ENCODE results near the gene SMAGP. TPM values are rescaled to one million over a fixed set of nuclear protein-coding genes. Genes with fewer than 3 reads are reported as not detected.

The SMAGP gene
- total and polyA plus RNA-seq, 2 of the 13 experiments (the other 11 are each of a cell fraction or from before 2014, with no cell fraction given), result 9.2 TPM

GRCh38 chr12:51238510-51239334 lies 31.5 kb downstream of the SMAGP start, which contains the start of gene DAZAP2 (continued):
- peak; percentile 79 for TF ChIP-seq ZGPAT (CRISPR knock-in tag; IDR thresholded peaks at IDR 0.05)
- peak; percentile 55; the same call in 1 of the 2 replicates for TF ChIP-seq ZNF788 (CRISPR knock-in tag; IDR thresholded peaks at IDR 0.05; ENCODE audit: borderline replicate concordance)
- no peak for TF ChIP-seq NR2F1 (CRISPR knock-in tag; IDR thresholded peaks at IDR 0.05)
- TF ChIP-seq, protein P1, sequence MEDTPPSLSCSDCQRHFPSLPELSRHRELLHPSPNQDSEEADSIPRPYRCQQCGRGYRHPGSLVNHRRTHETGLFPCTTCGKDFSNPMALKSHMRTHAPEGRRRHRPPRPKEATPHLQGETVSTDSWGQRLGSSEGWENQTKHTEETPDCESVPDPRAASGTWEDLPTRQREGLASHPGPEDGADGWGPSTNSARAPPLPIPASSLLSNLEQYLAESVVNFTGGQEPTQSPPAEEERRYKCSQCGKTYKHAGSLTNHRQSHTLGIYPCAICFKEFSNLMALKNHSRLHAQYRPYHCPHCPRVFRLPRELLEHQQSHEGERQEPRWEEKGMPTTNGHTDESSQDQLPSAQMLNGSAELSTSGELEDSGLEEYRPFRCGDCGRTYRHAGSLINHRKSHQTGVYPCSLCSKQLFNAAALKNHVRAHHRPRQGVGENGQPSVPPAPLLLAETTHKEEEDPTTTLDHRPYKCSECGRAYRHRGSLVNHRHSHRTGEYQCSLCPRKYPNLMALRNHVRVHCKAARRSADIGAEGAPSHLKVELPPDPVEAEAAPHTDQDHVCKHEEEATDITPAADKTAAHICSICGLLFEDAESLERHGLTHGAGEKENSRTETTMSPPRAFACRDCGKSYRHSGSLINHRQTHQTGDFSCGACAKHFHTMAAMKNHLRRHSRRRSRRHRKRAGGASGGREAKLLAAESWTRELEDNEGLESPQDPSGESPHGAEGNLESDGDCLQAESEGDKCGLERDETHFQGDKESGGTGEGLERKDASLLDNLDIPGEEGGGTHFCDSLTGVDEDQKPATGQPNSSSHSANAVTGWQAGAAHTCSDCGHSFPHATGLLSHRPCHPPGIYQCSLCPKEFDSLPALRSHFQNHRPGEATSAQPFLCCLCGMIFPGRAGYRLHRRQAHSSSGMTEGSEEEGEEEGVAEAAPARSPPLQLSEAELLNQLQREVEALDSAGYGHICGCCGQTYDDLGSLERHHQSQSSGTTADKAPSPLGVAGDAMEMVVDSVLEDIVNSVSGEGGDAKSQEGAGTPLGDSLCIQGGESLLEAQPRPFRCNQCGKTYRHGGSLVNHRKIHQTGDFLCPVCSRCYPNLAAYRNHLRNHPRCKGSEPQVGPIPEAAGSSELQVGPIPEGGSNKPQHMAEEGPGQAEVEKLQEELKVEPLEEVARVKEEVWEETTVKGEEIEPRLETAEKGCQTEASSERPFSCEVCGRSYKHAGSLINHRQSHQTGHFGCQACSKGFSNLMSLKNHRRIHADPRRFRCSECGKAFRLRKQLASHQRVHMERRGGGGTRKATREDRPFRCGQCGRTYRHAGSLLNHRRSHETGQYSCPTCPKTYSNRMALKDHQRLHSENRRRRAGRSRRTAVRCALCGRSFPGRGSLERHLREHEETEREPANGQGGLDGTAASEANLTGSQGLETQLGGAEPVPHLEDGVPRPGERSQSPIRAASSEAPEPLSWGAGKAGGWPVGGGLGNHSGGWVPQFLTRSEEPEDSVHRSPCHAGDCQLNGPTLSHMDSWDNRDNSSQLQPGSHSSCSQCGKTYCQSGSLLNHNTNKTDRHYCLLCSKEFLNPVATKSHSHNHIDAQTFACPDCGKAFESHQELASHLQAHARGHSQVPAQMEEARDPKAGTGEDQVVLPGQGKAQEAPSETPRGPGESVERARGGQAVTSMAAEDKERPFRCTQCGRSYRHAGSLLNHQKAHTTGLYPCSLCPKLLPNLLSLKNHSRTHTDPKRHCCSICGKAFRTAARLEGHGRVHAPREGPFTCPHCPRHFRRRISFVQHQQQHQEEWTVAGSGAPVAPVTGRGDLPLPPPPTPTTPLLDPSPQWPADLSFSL (CRISPR knock-in tag; IDR thresholded peaks at IDR 0.05), result no peak
- peak; percentile 84 for TF ChIP-seq MYPOP (CRISPR knock-in tag; IDR thresholded peaks at IDR 0.05)
- TF ChIP-seq ELK4 (CRISPR knock-in tag; IDR thresholded peaks at IDR 0.05; ENCODE audit: borderline replicate concordance), result 0 out of 2 replicates have a peak, but pooled peaks have one; percentile 73
- TF ChIP-seq ZNF883 (CRISPR knock-in tag; IDR thresholded peaks at IDR 0.05; ENCODE audit: not compliant biosample characterization), result no peak
- peak; percentile 36; the same call in 1 of the 2 replicates for TF ChIP-seq ZFP36L1 (CRISPR knock-in tag; IDR thresholded peaks at IDR 0.05)
- 0 out of 2 replicates have a peak, but pooled peaks have one; percentile 53 for TF ChIP-seq NFAT5 (CRISPR knock-in tag; IDR thresholded peaks at IDR 0.05)
- TF ChIP-seq ZNF543 (CRISPR knock-in tag; IDR thresholded peaks at IDR 0.05), result peak; percentile 32; the same call in 1 of the 2 replicates
- peak; percentile 87; the same call in 1 of the 2 replicates for TF ChIP-seq TP53 (CRISPR knock-in tag; conservative IDR thresholded peaks at IDR 0.05)

Data from HepG2 (cell line).